Ishikawa (cell line): ENCODE results near the gene LNPEP.

Source experiments
- CEBPB ChIP-seq: IDR thresholded peaks from 2 replicates; pipeline ENCODE4 v1.6.1; 2012
- EP300 ChIP-seq: IDR thresholded peaks from 2 replicates; pipeline ENCODE4 v1.6.1; 2012; ENCODE audit warnings: borderline replicate concordance
- RAD21 ChIP-seq: IDR thresholded peaks from 2 replicates; pipeline ENCODE4 v1.6.1; 2012; ENCODE audit warnings: low read depth
- TAF1 ChIP-seq: IDR thresholded peaks from 2 replicates; pipeline ENCODE4 v1.6.1; 2012; ENCODE audit warnings: low read depth, mild to moderate bottlenecking
- YY1 ChIP-seq: IDR thresholded peaks from 2 replicates; pipeline ENCODE4 v1.6.1; 2012; ENCODE audit warnings: low read depth
- TF ChIP-seq, protein P1 (sequence below): IDR thresholded peaks from 2 replicates; pipeline ENCODE4 v1.6.1; 2012

- TF ChIP-seq, protein P1, sequence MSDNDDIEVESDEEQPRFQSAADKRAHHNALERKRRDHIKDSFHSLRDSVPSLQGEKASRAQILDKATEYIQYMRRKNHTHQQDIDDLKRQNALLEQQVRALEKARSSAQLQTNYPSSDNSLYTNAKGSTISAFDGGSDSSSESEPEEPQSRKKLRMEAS: no peak
- no peak for TF ChIP-seq YY1
- no peak for TF ChIP-seq EP300
- no peak for TF ChIP-seq RAD21
- TF ChIP-seq TAF1: no peak
- TF ChIP-seq CEBPB: no peak
These were observed 36.9 kb downstream of the LNPEP start for GRCh38 chr5:96972599-96973334.
